WTC11 (cell line): ENCODE measurements around the gene E2F2.

Experiments
- ATF1 ChIP-seq: sonication (generic); formaldehyde crosslinking; IDR thresholded peaks from 2 replicates; pipeline ENCODE4 v1.8.1; 2023; ENCODE audit warnings: mild to moderate bottlenecking, moderate library complexity, missing genetic modification reagents
- NFYB ChIP-seq: sonication (generic); formaldehyde crosslinking; conservative IDR thresholded peaks from 2 replicates; pipeline ENCODE4 v1.8.0; 2022; ENCODE audit warnings: low read depth, missing genetic modification reagents
- PRDM15 ChIP-seq: sonication (generic); formaldehyde crosslinking; IDR thresholded peaks from 2 replicates; pipeline ENCODE4 v1.8.0; 2022; ENCODE audit warnings: missing genetic modification reagents
- SMAD3 ChIP-seq: sonication (generic); formaldehyde crosslinking; IDR thresholded peaks from 2 replicates; pipeline ENCODE4 v1.8.0; 2022; ENCODE audit warnings: missing genetic modification reagents, mild to moderate bottlenecking, borderline replicate concordance
- ZBTB43 ChIP-seq: sonication (generic); formaldehyde crosslinking; IDR thresholded peaks from 2 replicates; pipeline ENCODE4 v1.8.1; 2023; ENCODE audit warnings: mild to moderate bottlenecking, missing genetic modification reagents

GRCh38 chr1:23566304-23566703 is 35.3 kb upstream of the E2F2 start:
- TF ChIP-seq ZBTB43 (CRISPR knock-in tag): no peak
- no peak for TF ChIP-seq SMAD3 (CRISPR knock-in tag)
- TF ChIP-seq ATF1 (CRISPR knock-in tag): no peak
- TF ChIP-seq PRDM15 (CRISPR knock-in tag): no peak
- TF ChIP-seq NFYB (CRISPR knock-in tag): no peak
